GM19372 (cell line): ENCODE measurements around the gene TMEM63B.
"Not testable (repeated sequence)": the region's sequence is repeated elsewhere in the genome, so short reads cannot be mapped to it uniquely, and the experiment has no call there.

Experiments
- ATAC-seq: cut with Tn5 transposase; IDR thresholded peaks from one replicate; pipeline ENCODE4 v1.9.1; 2021; ENCODE audit warnings: mild to moderate bottlenecking, low read depth, moderate library complexity; ENCODE audit not compliant: unreplicated experiment

TMEM63B gene

DNA sequence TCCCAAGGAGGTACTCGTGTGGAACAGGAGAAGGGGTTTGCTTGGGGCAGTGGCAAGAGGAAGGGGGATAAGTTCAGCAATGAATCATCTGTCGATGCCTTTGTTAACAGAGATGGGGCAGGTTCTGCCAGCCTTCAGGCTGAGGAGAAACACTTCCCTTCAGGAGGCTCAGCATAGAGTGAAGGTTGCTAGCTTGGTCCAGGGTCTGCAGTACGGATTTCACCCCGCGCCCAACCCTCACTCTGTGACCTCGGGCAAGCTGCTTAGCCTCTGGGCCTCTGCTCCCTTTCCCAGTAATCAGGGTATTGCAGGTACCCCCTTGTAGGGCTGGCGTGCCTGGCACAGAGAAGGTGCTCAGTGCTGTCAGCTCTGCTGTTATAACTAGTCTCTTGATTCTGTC is 38.8 kb downstream of the TMEM63B start:
- no peak for ATAC-seq

DNA sequence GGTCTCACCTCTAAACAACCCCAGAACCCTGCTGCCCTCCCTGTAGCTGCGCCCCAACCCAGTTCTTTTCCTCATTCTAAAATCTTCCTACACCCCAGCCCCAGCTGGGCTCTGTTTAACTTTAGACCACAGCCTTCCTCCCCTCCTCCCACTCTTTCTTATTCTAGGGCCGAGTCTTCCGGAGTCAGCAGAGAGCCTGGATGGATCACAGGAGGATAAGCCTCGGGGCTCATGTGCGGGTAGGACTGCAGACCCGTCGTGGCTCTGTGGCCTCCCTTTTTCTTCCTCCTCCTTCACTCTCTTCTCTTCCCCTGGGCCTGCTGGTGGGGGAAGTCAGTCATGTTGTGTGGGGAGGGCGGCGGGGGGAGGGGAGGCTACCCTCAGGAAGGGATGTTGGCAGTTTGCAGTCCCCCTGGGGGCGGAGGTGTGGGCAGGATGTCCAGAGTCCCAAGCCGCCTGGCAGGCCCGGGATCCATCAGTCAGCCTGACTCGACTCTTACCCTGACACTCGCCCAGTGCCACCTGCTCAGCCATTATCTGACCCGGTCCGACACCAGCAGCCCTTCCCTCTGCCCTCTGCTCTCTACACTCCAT is 39.3 kb downstream of the TMEM63B start:
- no peak for ATAC-seq

DNA sequence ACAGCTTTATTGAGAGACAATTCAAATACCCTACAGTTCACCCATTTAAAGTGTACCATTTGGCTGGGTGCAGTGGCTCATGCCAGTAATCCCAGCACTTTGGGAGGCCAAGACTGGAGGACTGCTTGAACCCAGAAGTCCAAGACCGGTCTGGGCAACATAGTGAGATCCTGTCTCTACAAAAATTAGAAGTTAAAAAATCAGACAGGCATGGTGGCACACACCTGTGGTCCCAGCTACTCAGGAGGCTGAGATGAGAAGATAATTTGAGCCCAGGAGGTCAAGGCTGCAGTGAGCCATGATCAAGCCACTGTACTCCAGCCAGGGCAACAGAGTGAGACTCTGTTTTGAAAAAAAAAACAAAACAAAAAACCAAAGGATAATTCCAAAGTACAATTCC is 40.2 kb downstream of the TMEM63B start:
- no peak for ATAC-seq

DNA sequence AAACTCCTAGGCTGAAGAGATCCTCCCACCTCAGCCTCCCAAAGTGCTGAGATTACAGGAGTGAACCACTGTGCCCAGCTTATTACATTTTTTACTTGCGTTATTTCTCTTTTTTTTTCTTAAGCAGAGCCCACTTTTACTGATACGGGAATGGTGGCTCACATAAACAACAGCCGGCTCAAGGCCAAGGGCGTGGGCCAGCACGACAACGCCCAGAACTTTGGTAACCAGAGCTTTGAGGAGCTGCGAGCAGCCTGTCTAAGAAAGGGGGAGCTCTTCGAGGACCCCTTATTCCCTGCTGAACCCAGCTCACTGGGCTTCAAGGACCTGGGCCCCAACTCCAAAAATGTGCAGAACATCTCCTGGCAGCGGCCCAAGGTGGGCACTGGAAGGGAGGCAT is 41.8 kb downstream of the TMEM63B start:
- ATAC-seq, result no peak

DNA sequence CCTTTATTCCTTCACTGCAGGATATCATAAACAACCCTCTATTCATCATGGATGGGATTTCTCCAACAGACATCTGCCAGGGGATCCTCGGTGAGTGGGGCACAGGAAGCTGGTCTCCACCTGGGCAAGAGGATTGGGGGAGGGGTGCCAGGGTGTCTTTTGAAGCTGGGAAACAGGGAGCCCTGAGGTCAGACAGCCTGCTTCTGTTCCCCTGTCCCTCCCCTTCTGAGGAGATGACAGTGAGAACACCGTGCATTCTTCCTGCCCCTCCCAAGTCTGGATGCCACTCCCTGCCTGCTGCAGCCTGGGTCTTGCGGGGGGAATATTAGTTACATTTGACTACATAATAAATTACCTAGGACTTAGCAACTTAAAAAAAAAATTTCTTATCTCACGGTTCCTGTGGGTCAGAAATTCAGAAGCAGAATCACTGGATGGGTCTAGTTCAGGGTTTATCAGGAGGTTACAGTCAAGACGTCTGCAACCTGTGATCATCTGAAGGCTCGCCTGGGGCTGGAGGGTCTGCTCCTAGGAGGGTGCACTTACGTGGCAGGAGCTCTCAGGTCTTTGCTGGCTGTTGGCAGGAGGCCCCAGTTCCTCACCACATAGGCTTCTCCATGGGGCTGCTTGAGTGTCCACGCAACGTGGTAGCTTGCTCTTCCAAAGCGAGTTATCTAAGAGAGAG is 42.7 kb downstream of the TMEM63B start:
- ATAC-seq, result no peak

DNA sequence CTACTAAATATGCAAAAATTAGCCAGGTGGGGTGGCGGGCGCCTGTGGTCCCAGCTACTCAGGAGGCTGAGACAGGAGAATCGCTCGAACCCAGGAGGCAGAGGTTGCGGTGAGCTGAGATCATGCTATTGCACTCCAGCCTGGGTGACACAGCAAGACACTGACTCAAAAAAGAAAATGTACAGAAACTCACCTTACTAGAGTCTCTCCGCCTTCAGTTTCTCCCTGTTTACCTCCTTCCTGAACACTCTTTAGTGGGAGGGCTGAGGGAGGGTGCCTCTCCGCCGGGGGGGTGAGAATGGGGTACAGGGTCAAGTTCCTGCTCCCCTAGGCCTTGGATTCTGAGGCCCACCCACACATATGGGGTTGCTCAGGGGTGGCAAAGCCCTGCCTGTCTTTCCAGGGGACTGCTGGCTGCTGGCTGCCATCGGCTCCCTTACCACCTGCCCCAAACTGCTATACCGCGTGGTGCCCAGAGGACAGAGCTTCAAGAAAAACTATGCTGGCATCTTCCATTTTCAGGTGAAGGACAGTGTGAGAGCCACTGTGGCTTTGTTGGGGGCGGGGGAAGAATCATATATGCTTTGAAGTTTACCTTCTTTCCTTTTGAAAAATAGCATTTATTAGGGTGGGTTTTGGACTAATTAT is 44.7 kb downstream of the TMEM63B start:
- ATAC-seq, result no peak

DNA sequence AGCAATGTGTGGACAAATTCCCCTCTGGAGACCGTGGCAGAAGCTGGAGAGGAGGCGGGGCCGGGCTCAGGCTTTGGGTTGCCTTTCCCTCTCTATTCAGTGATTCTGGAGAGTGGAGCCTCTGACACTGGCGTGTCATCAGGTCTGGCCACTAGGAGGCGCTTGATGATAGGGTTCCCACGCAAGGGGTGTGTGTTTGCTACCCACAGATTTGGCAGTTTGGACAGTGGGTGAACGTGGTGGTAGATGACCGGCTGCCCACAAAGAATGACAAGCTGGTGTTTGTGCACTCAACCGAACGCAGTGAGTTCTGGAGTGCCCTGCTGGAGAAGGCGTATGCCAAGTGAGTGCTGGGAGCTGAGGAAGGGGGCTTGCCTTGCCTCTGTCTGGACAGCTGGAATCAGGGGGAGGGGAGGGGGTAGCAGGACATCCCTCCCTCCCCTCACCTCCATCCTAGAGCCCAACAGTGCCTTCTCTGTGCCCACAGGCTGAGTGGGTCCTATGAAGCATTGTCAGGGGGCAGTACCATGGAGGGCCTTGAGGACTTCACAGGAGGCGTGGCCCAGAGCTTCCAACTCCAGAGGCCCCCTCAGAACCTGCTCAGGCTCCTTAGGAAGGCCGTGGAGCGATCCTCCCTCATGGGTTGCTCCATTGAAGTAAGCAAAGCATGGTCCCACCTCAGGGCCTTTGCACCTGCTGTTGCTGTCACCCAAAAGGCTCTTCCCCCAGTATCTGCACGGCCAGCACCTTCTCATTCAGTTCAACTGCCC is 45.6 kb downstream of the TMEM63B start:
- peak; percentile 53 for ATAC-seq

DNA sequence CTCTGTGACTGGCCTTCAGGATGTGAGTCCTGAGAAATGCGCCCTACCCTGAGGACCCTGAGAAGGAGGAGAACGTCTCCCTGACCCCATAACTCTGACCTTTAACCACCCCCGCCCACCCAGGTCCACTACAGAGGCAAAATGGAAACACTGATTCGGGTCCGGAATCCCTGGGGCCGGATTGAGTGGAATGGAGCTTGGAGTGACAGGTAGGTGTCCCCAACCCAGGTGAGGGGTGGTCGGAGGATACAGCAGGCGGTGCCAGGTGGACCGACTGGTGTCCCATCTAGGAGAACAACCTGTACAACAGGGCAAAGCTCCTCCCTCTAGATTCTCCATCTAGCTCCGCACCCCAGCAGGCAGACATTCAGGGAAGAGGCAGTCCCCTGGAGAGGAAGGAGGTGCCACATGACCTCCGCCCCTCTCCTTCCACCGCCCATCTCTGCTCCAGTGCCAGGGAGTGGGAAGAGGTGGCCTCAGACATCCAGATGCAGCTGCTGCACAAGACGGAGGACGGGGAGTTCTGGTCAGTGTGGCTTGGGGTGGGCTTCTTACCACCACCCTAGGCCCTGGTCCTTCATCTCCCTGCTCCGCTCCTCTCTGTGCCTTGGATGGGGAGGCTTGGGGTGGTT is 48.9 kb downstream of the TMEM63B start:
- ATAC-seq, result no peak

DNA sequence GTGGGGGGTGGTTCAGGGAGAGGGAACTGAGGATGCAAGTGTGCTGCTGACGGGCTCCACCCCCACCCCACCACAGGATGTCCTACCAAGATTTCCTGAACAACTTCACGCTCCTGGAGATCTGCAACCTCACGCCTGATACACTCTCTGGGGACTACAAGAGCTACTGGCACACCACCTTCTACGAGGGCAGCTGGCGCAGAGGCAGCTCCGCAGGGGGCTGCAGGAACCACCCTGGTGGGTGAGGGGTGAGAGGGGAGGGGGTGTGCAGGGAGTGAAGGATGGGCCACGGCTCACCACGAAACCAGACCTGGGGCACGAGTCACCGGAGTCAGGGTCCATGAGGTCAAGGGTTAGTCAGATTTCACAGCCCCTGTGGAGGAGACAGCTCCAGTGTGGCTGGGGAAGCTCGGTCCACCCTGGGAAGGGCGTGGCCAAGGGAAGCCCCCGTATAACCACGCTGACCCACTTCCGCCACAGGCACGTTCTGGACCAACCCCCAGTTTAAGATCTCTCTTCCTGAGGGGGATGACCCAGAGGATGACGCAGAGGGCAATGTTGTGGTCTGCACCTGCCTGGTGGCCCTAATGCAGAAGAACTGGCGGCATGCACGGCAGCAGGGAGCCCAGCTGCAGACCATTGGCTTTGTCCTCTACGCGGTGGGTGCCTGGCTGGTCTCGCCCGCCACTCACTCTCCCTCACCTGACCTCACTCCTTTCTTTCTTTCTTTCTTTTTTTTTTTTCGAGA is 49.6 kb downstream of the TMEM63B start:
- peak; percentile 58 for ATAC-seq

DNA sequence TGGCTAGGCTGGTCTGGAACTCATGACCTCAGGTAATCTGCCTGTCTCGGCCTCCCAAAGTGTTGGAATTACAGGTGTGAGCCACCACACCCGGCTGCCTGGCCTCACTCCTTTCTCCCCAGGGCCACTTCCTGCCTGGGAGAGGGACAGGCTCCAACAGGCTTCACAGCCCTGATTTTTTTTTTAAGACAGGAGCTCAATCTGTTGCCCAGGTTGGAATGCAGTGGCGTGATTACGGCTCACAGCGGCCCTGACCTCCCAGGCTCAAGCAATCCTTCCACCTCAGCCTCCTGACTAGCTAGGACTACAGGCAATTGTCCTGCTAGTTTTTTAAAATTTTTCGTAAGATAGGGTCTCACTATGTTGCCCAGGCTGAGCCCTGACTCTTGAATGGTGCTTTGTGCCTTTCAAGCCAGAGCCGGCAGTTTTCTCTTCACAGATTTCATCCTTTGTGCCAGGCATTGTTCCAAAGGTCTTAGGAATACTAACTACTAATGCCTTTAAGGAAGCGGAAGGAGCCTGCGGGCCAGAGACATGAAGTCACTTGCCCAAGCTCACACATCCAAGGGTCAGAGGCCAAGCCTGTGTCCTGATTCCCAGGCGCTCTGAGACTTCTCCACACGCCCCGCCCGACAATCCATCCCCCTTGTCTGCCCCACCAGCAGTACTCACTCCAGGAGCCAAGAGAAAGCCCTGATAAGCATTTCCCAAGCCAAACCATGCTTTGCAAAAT is 50.5 kb downstream of the TMEM63B start:
- ATAC-seq, result no peak

DNA sequence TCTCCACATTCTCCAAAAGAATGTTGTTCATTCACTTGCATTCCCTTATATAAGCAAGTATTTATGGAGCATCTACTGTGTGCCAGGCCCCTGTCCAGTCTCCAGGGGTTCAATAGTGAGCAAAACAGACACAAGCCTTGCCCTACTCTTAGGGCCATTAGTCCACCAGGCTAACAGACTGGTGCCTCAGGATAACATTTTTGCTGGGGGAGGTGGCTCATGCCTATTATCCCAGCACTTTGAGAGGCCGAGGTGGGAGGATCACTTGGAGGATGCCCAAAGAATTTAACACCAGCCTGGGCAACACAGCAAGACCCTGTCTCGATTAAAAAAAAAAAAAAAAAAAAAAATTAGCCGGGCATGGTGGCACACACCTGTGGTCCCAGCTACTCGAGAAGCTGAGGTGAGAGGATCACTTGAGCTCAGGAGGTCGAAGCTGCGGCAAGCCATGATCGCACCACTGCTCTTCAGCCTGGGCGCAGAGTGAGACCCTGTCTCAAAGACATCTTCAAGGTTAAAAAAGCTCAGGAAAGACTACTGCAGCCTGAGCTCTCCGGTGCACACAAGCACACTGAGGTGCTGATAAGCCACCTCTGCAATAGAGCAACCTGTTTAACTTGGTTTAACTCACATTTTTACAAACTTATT is 51.2 kb downstream of the TMEM63B start:
- no peak for ATAC-seq

DNA sequence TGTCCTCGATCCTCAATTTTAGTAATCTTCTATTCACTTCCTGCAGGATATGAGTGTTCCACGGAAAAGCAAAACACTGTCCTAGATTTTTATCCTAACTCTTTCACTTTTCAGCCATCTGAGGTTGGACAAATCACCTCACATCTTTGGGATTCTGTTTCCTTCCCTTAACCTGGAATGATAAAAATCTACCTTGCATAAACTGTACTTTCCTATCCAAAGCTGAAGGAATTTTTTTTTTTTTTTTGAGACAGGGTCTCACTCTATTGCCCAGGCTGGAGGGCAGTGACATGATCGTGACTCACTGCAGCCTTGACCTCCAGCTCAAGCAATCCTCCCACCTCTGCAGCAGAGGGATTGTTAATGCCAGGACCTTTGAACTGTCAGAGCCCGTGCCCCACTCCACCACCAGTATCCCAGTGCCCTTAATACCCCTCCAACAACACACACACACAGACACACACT is 51.8 kb downstream of the TMEM63B start:
- no peak for ATAC-seq

DNA sequence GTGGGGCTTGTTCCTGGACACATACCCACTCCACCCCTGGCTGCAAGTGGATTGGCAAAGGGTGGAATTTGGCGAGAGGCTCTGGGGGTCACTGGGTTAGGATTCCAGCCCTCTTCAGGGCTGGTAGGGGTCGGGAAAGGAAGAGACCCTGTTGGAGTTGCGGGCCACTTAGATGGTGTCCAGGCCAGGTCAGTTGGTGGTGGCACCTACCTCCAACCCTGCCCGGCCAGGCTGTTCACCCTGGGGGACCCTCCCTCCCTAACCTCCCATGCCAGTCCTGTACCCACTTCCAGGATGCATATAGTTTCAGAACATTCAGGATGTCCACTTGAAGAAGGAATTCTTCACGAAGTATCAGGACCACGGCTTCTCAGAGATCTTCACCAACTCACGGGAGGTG is 52.3 kb downstream of the TMEM63B start:
- ATAC-seq, result no peak

DNA sequence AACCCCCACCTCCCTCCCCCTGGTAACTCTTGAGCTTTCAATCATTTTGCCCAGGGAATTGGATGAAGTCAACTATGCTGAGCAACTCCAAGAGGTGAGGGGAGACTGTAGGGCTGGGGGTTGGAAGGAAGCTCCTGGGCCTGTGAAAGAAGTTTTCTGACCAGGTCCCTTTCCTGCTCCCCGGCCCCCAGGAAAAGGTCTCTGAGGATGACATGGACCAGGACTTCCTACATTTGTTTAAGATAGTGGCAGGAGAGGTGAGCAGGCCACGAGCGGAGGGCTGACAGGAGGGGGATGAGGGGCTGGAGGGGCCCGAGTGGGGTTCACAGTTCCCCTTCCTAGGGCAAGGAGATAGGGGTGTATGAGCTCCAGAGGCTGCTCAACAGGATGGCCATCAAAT is 53.1 kb downstream of the TMEM63B start:
- ATAC-seq, result no peak

DNA sequence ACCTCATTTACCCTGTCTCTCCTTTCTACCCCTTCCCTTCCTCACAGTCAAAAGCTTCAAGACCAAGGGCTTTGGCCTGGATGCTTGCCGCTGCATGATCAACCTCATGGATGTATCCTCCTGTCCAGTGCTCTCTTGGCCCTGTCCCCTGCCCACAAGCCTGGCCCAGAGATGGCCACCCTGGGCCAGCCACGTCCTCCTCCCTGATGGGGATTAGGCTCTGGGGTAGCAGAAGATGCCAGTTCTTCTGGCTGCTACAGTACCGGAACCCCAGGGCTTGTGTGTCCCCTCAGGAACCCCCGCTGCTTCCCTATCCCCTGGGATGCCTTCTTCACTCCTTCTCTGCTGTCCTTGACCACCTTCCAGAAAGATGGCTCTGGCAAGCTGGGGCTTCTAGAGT is 53.5 kb downstream of the TMEM63B start:
- no peak for ATAC-seq

DNA sequence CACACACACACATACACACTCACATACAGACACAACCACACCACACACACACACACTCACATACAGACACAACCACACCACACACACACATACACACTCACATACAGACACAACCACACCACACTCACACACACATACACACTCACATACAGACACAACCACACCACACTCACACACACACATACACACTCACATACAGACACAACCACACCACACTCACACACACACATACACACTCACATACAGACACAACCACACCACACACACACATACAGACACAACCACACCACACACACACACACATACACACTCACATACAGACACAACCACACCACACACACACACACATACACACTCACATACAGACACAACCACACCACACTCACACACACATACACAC is 54.4 kb downstream of the TMEM63B start:
- ATAC-seq, result not testable (repeated sequence)

DNA sequence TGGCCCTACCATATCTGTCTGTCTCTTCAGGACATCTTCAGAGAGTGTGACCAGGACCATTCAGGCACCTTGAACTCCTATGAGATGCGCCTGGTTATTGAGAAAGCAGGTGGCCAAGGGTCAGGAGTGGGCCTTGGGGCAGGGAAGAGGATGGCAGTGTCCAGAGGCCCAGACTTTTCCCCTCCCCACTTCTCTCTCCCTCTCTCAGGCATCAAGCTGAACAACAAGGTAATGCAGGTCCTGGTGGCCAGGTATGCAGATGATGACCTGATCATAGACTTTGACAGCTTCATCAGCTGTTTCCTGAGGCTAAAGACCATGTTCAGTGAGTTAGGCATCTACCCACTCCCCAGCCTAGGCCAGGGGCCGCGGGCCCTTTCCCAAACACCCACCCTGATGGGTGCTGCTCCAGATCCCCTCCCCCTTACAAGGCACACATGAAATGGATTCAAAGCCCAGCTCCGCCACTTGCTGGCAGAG is 55.6 kb downstream of the TMEM63B start:
- no peak for ATAC-seq

DNA sequence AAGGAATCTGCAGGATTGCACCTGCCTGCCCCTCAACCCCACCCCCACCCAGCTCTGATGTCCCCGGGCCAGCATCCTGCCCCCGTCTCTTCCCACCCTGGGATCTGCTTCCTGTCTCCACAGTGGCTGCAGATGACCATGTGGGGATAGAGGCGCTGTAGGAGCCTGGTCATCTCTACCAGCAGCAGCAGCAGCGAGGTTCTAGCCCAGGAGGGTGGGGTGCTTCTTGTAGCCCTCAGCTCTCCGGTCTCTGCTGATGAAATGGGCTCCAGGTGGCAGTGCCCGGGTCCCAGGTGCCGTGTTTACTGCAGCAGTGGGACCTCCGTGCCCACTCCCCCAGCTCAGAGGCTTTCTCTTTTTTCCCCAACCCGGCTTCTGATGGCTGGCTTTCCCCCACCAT is 56.4 kb downstream of the TMEM63B start:
- no peak for ATAC-seq

DNA sequence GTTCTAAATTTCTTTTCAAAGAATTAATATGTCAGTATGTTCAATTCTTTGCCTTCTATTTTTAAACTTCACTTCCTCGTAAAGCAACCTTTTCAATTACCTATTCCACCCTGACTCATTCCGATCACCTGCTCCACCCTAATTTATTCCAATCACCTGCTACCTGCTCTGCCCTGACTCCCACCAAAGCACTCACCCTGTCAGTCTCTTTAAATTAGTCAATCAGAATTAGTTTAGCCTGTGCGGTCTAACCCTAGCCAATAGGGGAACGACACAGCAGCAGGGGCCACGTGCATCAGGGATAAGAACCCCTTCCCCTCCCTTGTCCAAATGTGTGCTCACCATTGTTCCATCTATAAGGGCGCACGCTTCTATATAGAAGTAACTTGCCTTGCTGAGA is 58.0 kb downstream of the TMEM63B start:
- ATAC-seq, result not testable (repeated sequence)
